Endothelial cell of umbilical vein (primary cell): ENCODE data around the gene DDX54.

Experiments used
- CTCF ChIP-seq, 2 donors: IDR thresholded peaks; 1 replicate in 1 of 2; 2 replicates in 1 of 2; pipeline ENCODE4 v1.5.1; 2011; ENCODE audit warnings: low read length in 2 of 2, mild to moderate bottlenecking in 2 of 2, moderate library complexity in 2 of 2, control low read depth in 1 of 2, inconsistent platforms in 1 of 2, low read depth in 1 of 2; ENCODE audit not compliant: insufficient read depth in 1 of 2; ENCODE audit errors: extremely low read depth in 1 of 2
- EZH2 ChIP-seq: IDR thresholded peaks from 2 replicates; pipeline ENCODE4 v1.6.1; 2012; ENCODE audit warnings: borderline replicate concordance, low read depth, mild to moderate bottlenecking, moderate library complexity, low read length, inconsistent platforms; ENCODE audit not compliant: severe bottlenecking
- POLR2AphosphoS5 ChIP-seq: IDR thresholded peaks from 2 replicates; pipeline ENCODE4 v1.6.1; 2012; ENCODE audit warnings: low read depth, mild to moderate bottlenecking, control low read depth, low read length, moderate library complexity; ENCODE audit not compliant: insufficient read depth

- TF ChIP-seq CTCF (IDR thresholded peaks at IDR 0.05; ENCODE audit: extremely low read depth in 1 of 2, insufficient read depth in 1 of 2, low read depth in 1 of 2, low read length in 2 of 2) (no peak), POLR2AphosphoS5 (no peak), EZH2 (no peak)
Observed at GRCh38 chr12:113145720-113146551, 39.3 kb downstream of the DDX54 start.
